Measurements from ENCODE around the gene PIGP. TPM values are rescaled to one million over a fixed set of nuclear protein-coding genes. Genes with fewer than 3 reads are reported as not detected.

The PIGP gene
- total and polyA plus RNA-seq, 9 of the 15 experiments (the other 6 are each of a cell fraction or from before 2014, with no cell fraction given), result 18.3 to 122 (median 35.6) TPM

DNA sequence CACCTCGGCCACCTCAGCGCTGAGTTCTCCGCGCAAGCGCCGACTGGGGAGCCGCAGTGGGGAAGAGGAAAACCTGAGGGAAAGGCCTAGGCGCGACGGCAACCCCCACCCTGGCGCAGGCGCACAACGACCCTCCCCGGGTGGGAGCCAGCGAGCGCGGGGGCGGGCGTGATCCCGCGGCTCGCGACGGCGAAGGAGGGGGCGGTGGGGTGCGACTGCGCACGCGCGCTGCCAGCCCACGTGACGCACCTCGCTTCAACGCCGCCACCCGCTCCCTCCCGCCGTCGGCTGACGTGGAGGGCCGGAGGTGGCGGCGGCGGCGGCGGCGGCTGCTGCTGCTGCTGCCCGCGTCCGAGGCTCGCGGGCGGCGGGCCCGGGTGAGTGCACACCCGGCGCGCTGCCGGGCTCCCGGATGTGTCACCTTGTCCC, at the start of gene PIGP, which contains the start of gene TTC3 (continued):
- TF ChIP-seq NR4A1 (CRISPR knock-in tag; IDR thresholded peaks at IDR 0.05) (no peak), NR4A1 (tag; IDR thresholded peaks at IDR 0.05) (peak; percentile 21; the same call in 1 of the 2 replicates), DIDO1 (tag; IDR thresholded peaks at IDR 0.05; ENCODE audit: low read depth) (no peak), COPS2 (conservative IDR thresholded peaks at IDR 0.05) (no peak), ZNF184 (CRISPR knock-in tag; IDR thresholded peaks at IDR 0.05) (no peak), ZNF444 (CRISPR knock-in tag; IDR thresholded peaks at IDR 0.05) (no peak), YY1 (IDR thresholded peaks at IDR 0.05; ENCODE audit: borderline replicate concordance in 1 of 3, control insufficient read depth in 1 of 3, extremely low read depth in 1 of 3, insufficient read depth in 3 of 3, insufficient read length in 1 of 3, insufficient replicate concordance in 2 of 3, low read depth in 1 of 3, low read length in 2 of 3) (peak in 2 of 3 experiments; percentile 72 to 78), ZNF239 (CRISPR knock-in tag; IDR thresholded peaks at IDR 0.05) (no peak), ZNF586 (CRISPR knock-in tag; conservative IDR thresholded peaks at IDR 0.05) (no peak), ARID2 (IDR thresholded peaks at IDR 0.05) (no peak), TAL1 (IDR thresholded peaks at IDR 0.05) (no peak), ZBED1 (IDR thresholded peaks at IDR 0.05) (no peak), CCAR2 (IDR thresholded peaks at IDR 0.05; ENCODE audit: low read depth, low read length) (no peak), SMAD1 (IDR thresholded peaks at IDR 0.05; ENCODE audit: low read depth, low read length, partially characterized antibody) (peak; percentile 54), MED1 (CRISPR knock-in tag; IDR thresholded peaks at IDR 0.05; ENCODE audit: borderline replicate concordance) (no peak), ZNF311 (CRISPR knock-in tag; IDR thresholded peaks at IDR 0.05) (no peak), PHTF2 (CRISPR knock-in tag; IDR thresholded peaks at IDR 0.05) (no peak), GMEB1 (CRISPR knock-in tag; IDR thresholded peaks at IDR 0.05) (peak; percentile 84), DNMT1 (IDR thresholded peaks at IDR 0.05) (no peak), MITF (IDR thresholded peaks at IDR 0.05) (peak; percentile 52; the same call in 1 of the 2 replicates), RBFOX2 (IDR thresholded peaks at IDR 0.05; ENCODE audit: low read depth, low read length) (peak; percentile 93), BCOR (IDR thresholded peaks at IDR 0.05) (no peak)
- TF ChIP-seq, protein P1, sequence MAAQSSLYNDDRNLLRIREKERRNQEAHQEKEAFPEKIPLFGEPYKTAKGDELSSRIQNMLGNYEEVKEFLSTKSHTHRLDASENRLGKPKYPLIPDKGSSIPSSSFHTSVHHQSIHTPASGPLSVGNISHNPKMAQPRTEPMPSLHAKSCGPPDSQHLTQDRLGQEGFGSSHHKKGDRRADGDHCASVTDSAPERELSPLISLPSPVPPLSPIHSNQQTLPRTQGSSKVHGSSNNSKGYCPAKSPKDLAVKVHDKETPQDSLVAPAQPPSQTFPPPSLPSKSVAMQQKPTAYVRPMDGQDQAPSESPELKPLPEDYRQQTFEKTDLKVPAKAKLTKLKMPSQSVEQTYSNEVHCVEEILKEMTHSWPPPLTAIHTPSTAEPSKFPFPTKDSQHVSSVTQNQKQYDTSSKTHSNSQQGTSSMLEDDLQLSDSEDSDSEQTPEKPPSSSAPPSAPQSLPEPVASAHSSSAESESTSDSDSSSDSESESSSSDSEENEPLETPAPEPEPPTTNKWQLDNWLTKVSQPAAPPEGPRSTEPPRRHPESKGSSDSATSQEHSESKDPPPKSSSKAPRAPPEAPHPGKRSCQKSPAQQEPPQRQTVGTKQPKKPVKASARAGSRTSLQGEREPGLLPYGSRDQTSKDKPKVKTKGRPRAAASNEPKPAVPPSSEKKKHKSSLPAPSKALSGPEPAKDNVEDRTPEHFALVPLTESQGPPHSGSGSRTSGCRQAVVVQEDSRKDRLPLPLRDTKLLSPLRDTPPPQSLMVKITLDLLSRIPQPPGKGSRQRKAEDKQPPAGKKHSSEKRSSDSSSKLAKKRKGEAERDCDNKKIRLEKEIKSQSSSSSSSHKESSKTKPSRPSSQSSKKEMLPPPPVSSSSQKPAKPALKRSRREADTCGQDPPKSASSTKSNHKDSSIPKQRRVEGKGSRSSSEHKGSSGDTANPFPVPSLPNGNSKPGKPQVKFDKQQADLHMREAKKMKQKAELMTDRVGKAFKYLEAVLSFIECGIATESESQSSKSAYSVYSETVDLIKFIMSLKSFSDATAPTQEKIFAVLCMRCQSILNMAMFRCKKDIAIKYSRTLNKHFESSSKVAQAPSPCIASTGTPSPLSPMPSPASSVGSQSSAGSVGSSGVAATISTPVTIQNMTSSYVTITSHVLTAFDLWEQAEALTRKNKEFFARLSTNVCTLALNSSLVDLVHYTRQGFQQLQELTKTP (IDR thresholded peaks at IDR 0.05; ENCODE audit: low read depth in 1 of 2, partially characterized antibody in 2 of 2), result no peak
- TF ChIP-seq, protein P2, sequence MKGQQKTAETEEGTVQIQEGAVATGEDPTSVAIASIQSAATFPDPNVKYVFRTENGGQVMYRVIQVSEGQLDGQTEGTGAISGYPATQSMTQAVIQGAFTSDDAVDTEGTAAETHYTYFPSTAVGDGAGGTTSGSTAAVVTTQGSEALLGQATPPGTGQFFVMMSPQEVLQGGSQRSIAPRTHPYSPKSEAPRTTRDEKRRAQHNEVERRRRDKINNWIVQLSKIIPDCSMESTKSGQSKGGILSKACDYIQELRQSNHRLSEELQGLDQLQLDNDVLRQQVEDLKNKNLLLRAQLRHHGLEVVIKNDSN (CRISPR knock-in tag; IDR thresholded peaks at IDR 0.05), result peak; percentile 94

Data from K562 (cell line).